Endothelial cell of umbilical vein (primary cell): ENCODE measurements around the gene DLGAP4.

Experiments used
- CTCF ChIP-seq, 2 donors: IDR thresholded peaks; 1 replicate in 1 of 2; 2 replicates in 1 of 2; pipeline ENCODE4 v1.5.1; 2011; ENCODE audit warnings: low read length in 2 of 2, mild to moderate bottlenecking in 2 of 2, moderate library complexity in 2 of 2, control low read depth in 1 of 2, inconsistent platforms in 1 of 2, low read depth in 1 of 2; ENCODE audit not compliant: insufficient read depth in 1 of 2; ENCODE audit errors: extremely low read depth in 1 of 2
- EZH2 ChIP-seq: IDR thresholded peaks from 2 replicates; pipeline ENCODE4 v1.6.1; 2012; ENCODE audit warnings: borderline replicate concordance, low read depth, mild to moderate bottlenecking, moderate library complexity, low read length, inconsistent platforms; ENCODE audit not compliant: severe bottlenecking
- POLR2A ChIP-seq: IDR thresholded peaks from 2 replicates; pipeline ENCODE4 v1.6.1; 2012; ENCODE audit warnings: low read depth, mild to moderate bottlenecking, control low read depth, low read length

GRCh38 chr20:36390719-36391415 is 84.7 kb downstream of the DLGAP4 start:
- TF ChIP-seq CTCF (IDR thresholded peaks at IDR 0.05; ENCODE audit: extremely low read depth in 1 of 2, insufficient read depth in 1 of 2, low read depth in 1 of 2, low read length in 2 of 2) (no peak), POLR2A (no peak), EZH2 (no peak)
